K562 (cell line): Measurements from ENCODE around the gene SPATA6. TPM values are rescaled to one million over a fixed set of nuclear protein-coding genes. Genes with fewer than 3 reads are reported as not detected.
"Not testable (repeated sequence)": the region's sequence is repeated elsewhere in the genome, so short reads cannot be mapped to it uniquely, and the experiment has no call there.

Experiments used
- ATAC-seq: fragments of 200-7000 bp; cut with Tn5 transposase; 3 replicates; pipeline ENCODE4 v1.9.1; 2020; ENCODE audit warnings: moderate library complexity
- BruUV-seq: library from RNA; stranded (reverse); fragments of 400-500 nt; replicated peaks from 2 replicates; lab custom pipeline; 2021; lab: Mats Ljungman, UMichigan
- CTCF ChIA-PET: fragments of 300-600 bp; formaldehyde crosslinking; extraction: SDS; loops from one replicate; lab custom pipeline; 2021; ENCODE audit warnings: low intra/inter-chr PET ratio; lab: Yijun Ruan, JAX
- POLR2A ChIA-PET: fragments of 300-600, 350-650 bp; sonication (Branson Sonifier 250); formaldehyde crosslinking; extraction: SDS; loops from one replicate; lab custom pipeline; 2021; ENCODE audit warnings: antibody characterized with exemption, inconsistent platforms; lab: Yijun Ruan, JAX
- DNase-seq, 4 experiments: peaks; one replicate each; pipeline versions ENCODE4 v3.0.0 to v3.0.0-alpha.2; 2011 to 2018; ENCODE audit warnings: low spot score in 3 of 4, mixed read lengths in 3 of 4; ENCODE audit errors: extremely low read depth in 1 of 4
- FAIRE-seq: peaks from 2 replicates; lab custom pipeline; 2011; peaks lifted over from hg19 to GRCh38; lab: Jason Lieb, UNC
- H2AFZ ChIP-seq: 2 replicates; pipeline ENCODE4 v1.6.0; 2011; ENCODE audit warnings: low read depth, low read length, control low read depth, inconsistent platforms
- H3K27ac ChIP-seq: fragments of 200-600 bp; 3 replicates; pipeline ENCODE4 v1.8.0; 2011; ENCODE audit warnings: low read depth, mild to moderate bottlenecking, control low read depth, inconsistent platforms, low read length, moderate library complexity, mixed read lengths; ENCODE audit errors: extremely low read depth
- H3K27me3 ChIP-seq, 2 experiments: fragments of 300-600 bp in 1 of 2; 2 replicates in 1 of 2; 3 replicates in 1 of 2; pipeline versions ENCODE4 v1.6.0 to v1.8.0; 2011; ENCODE audit warnings: inconsistent platforms in 2 of 2, low read length in 2 of 2, mild to moderate bottlenecking in 1 of 2, mixed read lengths in 1 of 2, moderate library complexity in 1 of 2; ENCODE audit not compliant: control insufficient read depth in 2 of 2, insufficient read depth in 2 of 2
- H3K36me3 ChIP-seq: fragments of 300-600 bp; 3 replicates; pipeline ENCODE4 v1.8.0; 2011; ENCODE audit warnings: mild to moderate bottlenecking, low read length, inconsistent platforms; ENCODE audit not compliant: control insufficient read depth, insufficient read depth
- H3K4me1 ChIP-seq, 2 experiments: fragments of 200-600 bp in 1 of 2; replicated peaks in 1 of 2; 2 replicates in 1 of 2; 3 replicates in 1 of 2; pipeline versions ENCODE4 v1.5.1 to v1.8.0; 2011; ENCODE audit warnings: inconsistent platforms in 2 of 2, low read length in 2 of 2, mild to moderate bottlenecking in 1 of 2, mixed read lengths in 1 of 2, moderate library complexity in 1 of 2; ENCODE audit not compliant: control insufficient read depth in 2 of 2, insufficient read depth in 2 of 2
- H3K4me2 ChIP-seq: 2 replicates; pipeline ENCODE4 v1.6.1; 2011; ENCODE audit warnings: low read length, control low read depth, inconsistent platforms, mixed read lengths; ENCODE audit not compliant: insufficient read depth
- H3K4me3 ChIP-seq: fragments of 200-600 bp; sonication (generic), shearing (Covaris generic); 2 replicates; pipeline ENCODE4 v1.5.1; 2016; ENCODE audit warnings: control low read depth, inconsistent platforms
- H3K79me2 ChIP-seq: fragments of 200-600 bp; 3 replicates; pipeline ENCODE4 v1.8.0; 2011; ENCODE audit warnings: low read length, inconsistent platforms; ENCODE audit not compliant: control insufficient read depth, insufficient read depth
- H3K9ac ChIP-seq, 2 experiments: 2 replicates each; pipeline versions ENCODE4 v1.6.0 to v1.6.1; 2011; ENCODE audit warnings: low read depth in 2 of 2, low read length in 2 of 2, control low read depth in 1 of 2, inconsistent platforms in 1 of 2, mild to moderate bottlenecking in 1 of 2, mixed read lengths in 1 of 2; ENCODE audit not compliant: insufficient read depth in 1 of 2
- H3K9me1 ChIP-seq: one replicate; pipeline ENCODE4 v1.6.0; 2011; ENCODE audit warnings: inconsistent platforms, mild to moderate bottlenecking, low read length, moderate library complexity; ENCODE audit not compliant: control insufficient read depth, insufficient read depth
- H3K9me3 ChIP-seq: replicated peaks from 2 replicates; pipeline ENCODE4 v1.5.1; 2011; ENCODE audit warnings: low read depth, low read length, inconsistent platforms; ENCODE audit not compliant: control insufficient read depth, insufficient read depth
- H4K20me1 ChIP-seq: replicated peaks from 2 replicates; pipeline ENCODE4 v1.6.1; 2011; ENCODE audit warnings: low read length, inconsistent platforms, mixed read lengths; ENCODE audit not compliant: control insufficient read depth, insufficient read depth
- CTCFL ChIP-seq: IDR thresholded peaks from 2 replicates; pipeline ENCODE4 v1.6.1; 2011; ENCODE audit warnings: borderline replicate concordance, low read depth, mild to moderate bottlenecking, moderate library complexity, low read length; ENCODE audit not compliant: insufficient read depth, poor library complexity, severe bottlenecking
- ZNF347 ChIP-seq: fragments of 450-650 bp; formaldehyde crosslinking; IDR thresholded peaks from 2 replicates; pipeline ENCODE4 v1.4.0; 2020; ENCODE audit warnings: low read depth, mild to moderate bottlenecking, moderate library complexity
- ZNF609 ChIP-seq: sonication (generic); formaldehyde crosslinking; IDR thresholded peaks from 2 replicates; pipeline ENCODE4 v1.8.1; 2023; ENCODE audit warnings: missing genetic modification reagents, mild to moderate bottlenecking, borderline replicate concordance
- WGBS: fragments of 100-300 bp; shearing (Covaris generic); methylation state at CpG from one replicate; pipeline ENCODE4 v1.1.6; 2016; ENCODE audit warnings: low coverage, mixed read lengths; ENCODE audit not compliant: insufficient coverage; ENCODE audit errors: missing lambda C conversion rate; 5-methylcytosine and 5-hydroxymethylcytosine counted together
- in situ Hi-C: fragments of 300-500 bp; cut with MboI; formaldehyde crosslinking; loops from 4 replicates; pipeline ENCODE4 v1.15.0; 2018; ENCODE audit warnings: inconsistent platforms, mixed read lengths
- intact Hi-C: fragments of 100-400 bp; cut with micrococcal nuclease; formaldehyde crosslinking; loops from 2 replicates; pipeline ENCODE4 v1.14.2; 2022
- polyA plus RNA-seq, 8 experiments: library from polyadenylated mRNA; depleted of rRNA in 4 of 8; stranded (reverse) in 5 of 8; unstranded in 3 of 8; fragments of >200 nt; fragmentation: Nextera tagmentation in 2 of 8; fragmentation: Illumina TruSeq in 1 of 8; extraction: Ambion mirVana in 2 of 8; extraction: Trizol in 1 of 8; gene quantifications; 2 replicates each; pipeline versions ENCODE4 v1.2.1 to v1.2.3, GENCODE V29; 2011 to 2014; ENCODE audit warnings: inconsistent platforms in 1 of 8, missing spikeins in 1 of 8
- total RNA-seq, 7 experiments: library from RNA; depleted of rRNA in 6 of 7; stranded (reverse); fragments of >200 nt in 6 of 7; fragmentation: Illumina TruSeq in 2 of 7; extraction: Trizol in 2 of 7; gene quantifications; 2 replicates each; pipeline versions ENCODE4 v1.2.1 to v1.2.3, GENCODE V29; 2011 to 2021; ENCODE audit warnings: low replicate concordance in 1 of 7

The SPATA6 gene
- total and polyA plus RNA-seq, 9 of the 15 experiments (the other 6 are each of a cell fraction or from before 2014, with no cell fraction given) = 0.01 to 0.91 (median 0.18) TPM

- Histone ChIP-seq H4K20me1 (no peaks in the 10 kb centered on the region), H3K9ac (no peak overlapping the region), H3K79me2 (no peaks in the 10 kb centered on the region), H3K9me1 (no peaks in the 10 kb centered on the region), H3K4me3 (no peak overlapping the region), H3K9me3 (no peaks in the 10 kb centered on the region; the same call in 1 of the 2 replicates), H3K27me3 (no peaks in the 10 kb centered on the region), H3K4me1 (no peaks in the 10 kb centered on the region), H3K27ac (no peak overlapping the region), H3K36me3 (no peaks in the 10 kb centered on the region), H2AFZ (no peak overlapping the region), H3K4me2 (no peak overlapping the region)
- DNase-seq (no peak), ATAC-seq (no peak), FAIRE-seq (no peak)
- WGBS = 0% methylated on average over 9 of the region's 9 CpGs
- no TSS peak for BruUV-seq
- POLR2A ChIA-PET = no interaction called here
- in situ Hi-C loops (no loop called here), intact Hi-C loops (no loop called here)
- TF ChIP-seq ZNF609 (no peak), ZNF347 (CRISPR knock-in tag) (no peak), CTCFL (no peak)
- CTCF ChIA-PET = interaction anchor here (0.6 kb wide), 1 partner anchor 36 kb away, joined by 5 read pairs; no protein-coding TSS in a partner anchor
These were observed 32.6 kb downstream of the SPATA6 start for GRCh38 chr1:48439380-48439779.

GRCh38 chr1:48437379-48437778 is 34.6 kb downstream of the SPATA6 start:
- ATAC-seq, H3K9ac ChIP-seq, H4K20me1 ChIP-seq, H3K4me2 ChIP-seq, CTCF ChIA-PET, H3K27me3 ChIP-seq, H3K9me1 ChIP-seq, intact Hi-C loops, H2AFZ ChIP-seq, in situ Hi-C loops, DNase-seq, H3K27ac ChIP-seq, BruUV-seq, H3K79me2 ChIP-seq, H3K4me3 ChIP-seq, H3K4me1 ChIP-seq, FAIRE-seq, H3K9me3 ChIP-seq, POLR2A ChIA-PET, H3K36me3 ChIP-seq: not testable (repeated sequence)
